ENCODE data around the gene ECEL1. TPM values are rescaled to one million over a fixed set of nuclear protein-coding genes. Genes with fewer than 3 reads are reported as not detected.

Gene ECEL1
- total and polyA plus RNA-seq, 2 experiments from 2014 or later: 6.7 to 17.5 TPM

DNA sequence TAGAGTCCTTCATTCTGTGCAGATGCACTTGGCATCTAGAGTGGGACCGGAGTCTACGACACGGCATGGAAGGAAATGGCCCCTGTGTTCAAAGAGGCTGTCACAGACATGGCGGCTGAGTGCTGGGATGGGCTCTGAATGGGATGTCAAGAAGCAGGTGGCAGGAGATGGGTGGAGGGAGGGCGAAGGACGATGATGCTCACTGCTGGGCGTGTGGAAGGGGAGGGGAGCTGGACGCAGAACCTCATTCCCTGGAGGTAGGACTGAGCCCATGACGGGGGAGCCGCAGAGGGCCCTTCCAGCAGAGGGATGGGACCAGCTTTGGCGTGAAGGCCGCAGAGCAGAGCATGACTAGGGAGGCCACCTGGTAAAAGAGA, 50.5 kb downstream of the ECEL1 start:
- Histone ChIP-seq H3K4me3 (no peak overlapping the region), H2AFZ (no peak overlapping the region), H3K79me2 (replicated peaks; ENCODE audit: insufficient read depth) (no peaks in the 10 kb centered on the region), H3K27ac (ENCODE audit: low read depth) (no peak overlapping the region), H4K20me1 (replicated peaks; ENCODE audit: insufficient read depth) (no peaks in the 10 kb centered on the region), H3K4me2 (no peak overlapping the region), H3F3A (replicated peaks; ENCODE audit: low read depth) (no peaks in the 10 kb centered on the region), H3K27me3 (ENCODE audit: insufficient read depth) (no peaks in the 10 kb centered on the region), H3K36me3 (ENCODE audit: insufficient read depth) (no peaks in the 10 kb centered on the region), H3K4me1 (ENCODE audit: insufficient read depth) (no peaks in the 10 kb centered on the region), H3K9me2 (ENCODE audit: insufficient read depth) (no peaks in the 10 kb centered on the region)
- H3K27me3 Mint-ChIP-seq (ENCODE audit: insufficient read depth, low read depth, poor library complexity): peaks cover 17% of the 10 kb centered on the region
- H3K9me3 Mint-ChIP-seq: no peaks in the 10 kb centered on the region
- H3K36me3 Mint-ChIP-seq (ENCODE audit: low read depth): no peaks in the 10 kb centered on the region
- no peak for ATAC-seq
- no peak for DNase-seq (ENCODE audit: low spot score)
- no peak overlapping the region for H3K27ac Mint-ChIP-seq
- TF ChIP-seq, protein P1, sequence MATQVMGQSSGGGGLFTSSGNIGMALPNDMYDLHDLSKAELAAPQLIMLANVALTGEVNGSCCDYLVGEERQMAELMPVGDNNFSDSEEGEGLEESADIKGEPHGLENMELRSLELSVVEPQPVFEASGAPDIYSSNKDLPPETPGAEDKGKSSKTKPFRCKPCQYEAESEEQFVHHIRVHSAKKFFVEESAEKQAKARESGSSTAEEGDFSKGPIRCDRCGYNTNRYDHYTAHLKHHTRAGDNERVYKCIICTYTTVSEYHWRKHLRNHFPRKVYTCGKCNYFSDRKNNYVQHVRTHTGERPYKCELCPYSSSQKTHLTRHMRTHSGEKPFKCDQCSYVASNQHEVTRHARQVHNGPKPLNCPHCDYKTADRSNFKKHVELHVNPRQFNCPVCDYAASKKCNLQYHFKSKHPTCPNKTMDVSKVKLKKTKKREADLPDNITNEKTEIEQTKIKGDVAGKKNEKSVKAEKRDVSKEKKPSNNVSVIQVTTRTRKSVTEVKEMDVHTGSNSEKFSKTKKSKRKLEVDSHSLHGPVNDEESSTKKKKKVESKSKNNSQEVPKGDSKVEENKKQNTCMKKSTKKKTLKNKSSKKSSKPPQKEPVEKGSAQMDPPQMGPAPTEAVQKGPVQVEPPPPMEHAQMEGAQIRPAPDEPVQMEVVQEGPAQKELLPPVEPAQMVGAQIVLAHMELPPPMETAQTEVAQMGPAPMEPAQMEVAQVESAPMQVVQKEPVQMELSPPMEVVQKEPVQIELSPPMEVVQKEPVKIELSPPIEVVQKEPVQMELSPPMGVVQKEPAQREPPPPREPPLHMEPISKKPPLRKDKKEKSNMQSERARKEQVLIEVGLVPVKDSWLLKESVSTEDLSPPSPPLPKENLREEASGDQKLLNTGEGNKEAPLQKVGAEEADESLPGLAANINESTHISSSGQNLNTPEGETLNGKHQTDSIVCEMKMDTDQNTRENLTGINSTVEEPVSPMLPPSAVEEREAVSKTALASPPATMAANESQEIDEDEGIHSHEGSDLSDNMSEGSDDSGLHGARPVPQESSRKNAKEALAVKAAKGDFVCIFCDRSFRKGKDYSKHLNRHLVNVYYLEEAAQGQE (IDR thresholded peaks at IDR 0.05; ENCODE audit: unreplicated experiment): no peak
- TF ChIP-seq ZNF114 (CRISPR knock-in tag; IDR thresholded peaks at IDR 0.05) (no peak), STAT1 (IDR thresholded peaks at IDR 0.05; ENCODE audit: unreplicated experiment) (no peak), EZH2phosphoT487 (IDR thresholded peaks at IDR 0.05; ENCODE audit: unreplicated experiment) (no peak), EZH2 (IDR thresholded peaks at IDR 0.05; ENCODE audit: low read depth, unreplicated experiment) (no peak), ZNF331 (CRISPR knock-in tag; IDR thresholded peaks at IDR 0.05; ENCODE audit: low read depth) (no peak)
- TF ChIP-seq, protein P2, sequence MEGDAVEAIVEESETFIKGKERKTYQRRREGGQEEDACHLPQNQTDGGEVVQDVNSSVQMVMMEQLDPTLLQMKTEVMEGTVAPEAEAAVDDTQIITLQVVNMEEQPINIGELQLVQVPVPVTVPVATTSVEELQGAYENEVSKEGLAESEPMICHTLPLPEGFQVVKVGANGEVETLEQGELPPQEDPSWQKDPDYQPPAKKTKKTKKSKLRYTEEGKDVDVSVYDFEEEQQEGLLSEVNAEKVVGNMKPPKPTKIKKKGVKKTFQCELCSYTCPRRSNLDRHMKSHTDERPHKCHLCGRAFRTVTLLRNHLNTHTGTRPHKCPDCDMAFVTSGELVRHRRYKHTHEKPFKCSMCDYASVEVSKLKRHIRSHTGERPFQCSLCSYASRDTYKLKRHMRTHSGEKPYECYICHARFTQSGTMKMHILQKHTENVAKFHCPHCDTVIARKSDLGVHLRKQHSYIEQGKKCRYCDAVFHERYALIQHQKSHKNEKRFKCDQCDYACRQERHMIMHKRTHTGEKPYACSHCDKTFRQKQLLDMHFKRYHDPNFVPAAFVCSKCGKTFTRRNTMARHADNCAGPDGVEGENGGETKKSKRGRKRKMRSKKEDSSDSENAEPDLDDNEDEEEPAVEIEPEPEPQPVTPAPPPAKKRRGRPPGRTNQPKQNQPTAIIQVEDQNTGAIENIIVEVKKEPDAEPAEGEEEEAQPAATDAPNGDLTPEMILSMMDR (conservative IDR thresholded peaks at IDR 0.05; ENCODE audit: low read depth in 2 of 2): no peak
- TF ChIP-seq, protein P3, sequence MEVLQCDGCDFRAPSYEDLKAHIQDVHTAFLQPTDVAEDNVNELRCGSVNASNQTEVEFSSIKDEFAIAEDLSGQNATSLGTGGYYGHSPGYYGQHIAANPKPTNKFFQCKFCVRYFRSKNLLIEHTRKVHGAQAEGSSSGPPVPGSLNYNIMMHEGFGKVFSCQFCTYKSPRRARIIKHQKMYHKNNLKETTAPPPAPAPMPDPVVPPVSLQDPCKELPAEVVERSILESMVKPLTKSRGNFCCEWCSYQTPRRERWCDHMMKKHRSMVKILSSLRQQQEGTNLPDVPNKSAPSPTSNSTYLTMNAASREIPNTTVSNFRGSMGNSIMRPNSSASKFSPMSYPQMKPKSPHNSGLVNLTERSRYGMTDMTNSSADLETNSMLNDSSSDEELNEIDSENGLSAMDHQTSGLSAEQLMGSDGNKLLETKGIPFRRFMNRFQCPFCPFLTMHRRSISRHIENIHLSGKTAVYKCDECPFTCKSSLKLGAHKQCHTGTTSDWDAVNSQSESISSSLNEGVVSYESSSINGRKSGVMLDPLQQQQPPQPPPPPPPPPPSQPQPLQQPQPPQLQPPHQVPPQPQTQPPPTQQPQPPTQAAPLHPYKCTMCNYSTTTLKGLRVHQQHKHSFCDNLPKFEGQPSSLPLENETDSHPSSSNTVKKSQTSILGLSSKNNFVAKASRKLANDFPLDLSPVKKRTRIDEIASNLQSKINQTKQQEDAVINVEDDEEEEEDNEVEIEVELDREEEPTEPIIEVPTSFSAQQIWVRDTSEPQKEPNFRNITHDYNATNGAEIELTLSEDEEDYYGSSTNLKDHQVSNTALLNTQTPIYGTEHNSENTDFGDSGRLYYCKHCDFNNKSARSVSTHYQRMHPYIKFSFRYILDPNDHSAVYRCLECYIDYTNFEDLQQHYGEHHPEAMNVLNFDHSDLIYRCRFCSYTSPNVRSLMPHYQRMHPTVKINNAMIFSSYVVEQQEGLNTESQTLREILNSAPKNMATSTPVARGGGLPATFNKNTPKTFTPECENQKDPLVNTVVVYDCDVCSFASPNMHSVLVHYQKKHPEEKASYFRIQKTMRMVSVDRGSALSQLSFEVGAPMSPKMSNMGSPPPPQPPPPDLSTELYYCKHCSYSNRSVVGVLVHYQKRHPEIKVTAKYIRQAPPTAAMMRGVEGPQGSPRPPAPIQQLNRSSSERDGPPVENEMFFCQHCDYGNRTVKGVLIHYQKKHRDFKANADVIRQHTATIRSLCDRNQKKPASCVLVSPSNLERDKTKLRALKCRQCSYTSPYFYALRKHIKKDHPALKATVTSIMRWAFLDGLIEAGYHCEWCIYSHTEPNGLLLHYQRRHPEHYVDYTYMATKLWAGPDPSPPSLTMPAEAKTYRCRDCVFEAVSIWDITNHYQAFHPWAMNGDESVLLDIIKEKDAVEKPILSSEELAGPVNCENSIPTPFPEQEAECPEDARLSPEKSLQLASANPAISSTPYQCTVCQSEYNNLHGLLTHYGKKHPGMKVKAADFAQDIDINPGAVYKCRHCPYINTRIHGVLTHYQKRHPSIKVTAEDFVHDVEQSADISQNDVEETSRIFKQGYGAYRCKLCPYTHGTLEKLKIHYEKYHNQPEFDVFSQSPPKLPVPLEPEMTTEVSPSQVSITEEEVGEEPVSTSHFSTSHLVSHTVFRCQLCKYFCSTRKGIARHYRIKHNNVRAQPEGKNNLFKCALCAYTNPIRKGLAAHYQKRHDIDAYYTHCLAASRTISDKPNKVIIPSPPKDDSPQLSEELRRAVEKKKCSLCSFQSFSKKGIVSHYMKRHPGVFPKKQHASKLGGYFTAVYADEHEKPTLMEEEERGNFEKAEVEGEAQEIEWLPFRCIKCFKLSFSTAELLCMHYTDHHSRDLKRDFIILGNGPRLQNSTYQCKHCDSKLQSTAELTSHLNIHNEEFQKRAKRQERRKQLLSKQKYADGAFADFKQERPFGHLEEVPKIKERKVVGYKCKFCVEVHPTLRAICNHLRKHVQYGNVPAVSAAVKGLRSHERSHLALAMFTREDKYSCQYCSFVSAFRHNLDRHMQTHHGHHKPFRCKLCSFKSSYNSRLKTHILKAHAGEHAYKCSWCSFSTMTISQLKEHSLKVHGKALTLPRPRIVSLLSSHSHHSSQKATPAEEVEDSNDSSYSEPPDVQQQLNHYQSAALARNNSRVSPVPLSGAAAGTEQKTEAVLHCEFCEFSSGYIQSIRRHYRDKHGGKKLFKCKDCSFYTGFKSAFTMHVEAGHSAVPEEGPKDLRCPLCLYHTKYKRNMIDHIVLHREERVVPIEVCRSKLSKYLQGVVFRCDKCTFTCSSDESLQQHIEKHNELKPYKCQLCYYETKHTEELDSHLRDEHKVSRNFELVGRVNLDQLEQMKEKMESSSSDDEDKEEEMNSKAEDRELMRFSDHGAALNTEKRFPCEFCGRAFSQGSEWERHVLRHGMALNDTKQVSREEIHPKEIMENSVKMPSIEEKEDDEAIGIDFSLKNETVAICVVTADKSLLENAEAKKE (CRISPR knock-in tag; IDR thresholded peaks at IDR 0.05): no peak
- TF ChIP-seq, protein P4, sequence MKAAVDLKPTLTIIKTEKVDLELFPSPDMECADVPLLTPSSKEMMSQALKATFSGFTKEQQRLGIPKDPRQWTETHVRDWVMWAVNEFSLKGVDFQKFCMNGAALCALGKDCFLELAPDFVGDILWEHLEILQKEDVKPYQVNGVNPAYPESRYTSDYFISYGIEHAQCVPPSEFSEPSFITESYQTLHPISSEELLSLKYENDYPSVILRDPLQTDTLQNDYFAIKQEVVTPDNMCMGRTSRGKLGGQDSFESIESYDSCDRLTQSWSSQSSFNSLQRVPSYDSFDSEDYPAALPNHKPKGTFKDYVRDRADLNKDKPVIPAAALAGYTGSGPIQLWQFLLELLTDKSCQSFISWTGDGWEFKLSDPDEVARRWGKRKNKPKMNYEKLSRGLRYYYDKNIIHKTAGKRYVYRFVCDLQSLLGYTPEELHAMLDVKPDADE (IDR thresholded peaks at IDR 0.05): no peak
- peaks cover 6% of the 10 kb centered on the region; the same call in 2 of the 3 replicates for H3K4me1 Mint-ChIP-seq
- H3K4me3 Mint-ChIP-seq: no peak overlapping the region
